ENCODE data around the gene AJAP1.

Gene AJAP1

DNA sequence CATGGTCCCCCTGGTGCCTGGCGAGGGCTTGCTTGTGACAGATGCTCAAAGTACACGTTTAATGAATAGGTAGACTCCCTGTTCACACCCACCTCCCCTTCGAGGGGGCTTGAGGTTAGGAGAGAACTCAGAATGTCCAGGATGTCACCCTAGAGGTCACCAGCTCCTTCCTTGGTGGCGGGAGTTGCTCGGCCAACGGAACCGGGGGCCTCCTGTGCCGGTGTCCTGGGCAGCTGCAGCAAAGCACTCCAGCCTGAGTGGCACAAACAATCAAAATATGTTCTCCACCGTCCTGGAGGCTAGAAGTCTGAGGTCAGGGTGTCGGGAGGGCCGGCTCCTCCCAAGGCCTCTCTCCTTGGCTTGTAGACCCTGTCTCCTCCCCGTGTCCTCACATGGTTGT lies 71.0 kb downstream of the AJAP1 start:
- Histone ChIP-seq H3K9me3 (ENCODE audit: insufficient read depth, low read length) (no peaks in the 10 kb centered on the region), H3K4me3 (ENCODE audit: insufficient read length, low read depth) (no peak overlapping the region), H3K36me3 (ENCODE audit: insufficient read depth, insufficient read length, low read length) (no peaks in the 10 kb centered on the region), H3K9ac (ENCODE audit: insufficient read length, low read depth) (no peak overlapping the region), H3K27me3 (ENCODE audit: insufficient read depth, insufficient read length) (no peaks in the 10 kb centered on the region), H3K4me1 (ENCODE audit: insufficient read depth, insufficient read length) (no peaks in the 10 kb centered on the region)
- TF ChIP-seq YY1 (IDR thresholded peaks at IDR 0.05; ENCODE audit: insufficient read depth, insufficient read length) (no peak), ZNF274 (IDR thresholded peaks at IDR 0.05; ENCODE audit: low read depth, low read length) (no peak), SUZ12 (IDR thresholded peaks at IDR 0.05; ENCODE audit: extremely low read depth, insufficient read depth, insufficient read length) (no peak)
- DNase-seq (ENCODE audit: low read depth, low spot score) = no peak

GRCh38 chr1:4726620-4727341 lies 72.4 kb downstream of the AJAP1 start:
- Histone ChIP-seq H3K4me1 (ENCODE audit: insufficient read depth, insufficient read length) (no peaks in the 10 kb centered on the region), H3K27me3 (ENCODE audit: insufficient read depth, insufficient read length) (no peaks in the 10 kb centered on the region), H3K4me3 (ENCODE audit: insufficient read length, low read depth) (no peak overlapping the region), H3K36me3 (ENCODE audit: insufficient read depth, insufficient read length, low read length) (peaks cover 2% of the 10 kb centered on the region), H3K9me3 (ENCODE audit: insufficient read depth, low read length) (no peaks in the 10 kb centered on the region), H3K9ac (ENCODE audit: insufficient read length, low read depth) (peak overlapping the region; percentile 4)
- TF ChIP-seq ZNF274 (IDR thresholded peaks at IDR 0.05; ENCODE audit: low read depth, low read length) (no peak), SUZ12 (IDR thresholded peaks at IDR 0.05; ENCODE audit: extremely low read depth, insufficient read depth, insufficient read length) (no peak), YY1 (IDR thresholded peaks at IDR 0.05; ENCODE audit: insufficient read depth, insufficient read length) (no peak)
- DNase-seq (ENCODE audit: low read depth, low spot score) = no peak

GRCh38 chr1:4728319-4729089 lies 74.1 kb downstream of the AJAP1 start:
- Histone ChIP-seq H3K4me1 (ENCODE audit: insufficient read depth, insufficient read length) (peaks cover under 1% of the 10 kb centered on the region), H3K27me3 (ENCODE audit: insufficient read depth, insufficient read length) (no peaks in the 10 kb centered on the region), H3K9ac (ENCODE audit: insufficient read length, low read depth) (no peak overlapping the region), H3K4me3 (ENCODE audit: insufficient read length, low read depth) (no peak overlapping the region), H3K36me3 (ENCODE audit: insufficient read depth, insufficient read length, low read length) (peaks cover 2% of the 10 kb centered on the region), H3K9me3 (ENCODE audit: insufficient read depth, low read length) (no peaks in the 10 kb centered on the region)
- no peak for DNase-seq (ENCODE audit: low read depth, low spot score)
- TF ChIP-seq SUZ12 (IDR thresholded peaks at IDR 0.05; ENCODE audit: extremely low read depth, insufficient read depth, insufficient read length) (no peak), YY1 (IDR thresholded peaks at IDR 0.05; ENCODE audit: insufficient read depth, insufficient read length) (no peak), ZNF274 (IDR thresholded peaks at IDR 0.05; ENCODE audit: low read depth, low read length) (no peak)

- Histone ChIP-seq H3K4me1 (ENCODE audit: insufficient read depth, insufficient read length) (peaks cover 2% of the 10 kb centered on the region), H3K4me3 (ENCODE audit: insufficient read length, low read depth) (no peak overlapping the region), H3K27me3 (ENCODE audit: insufficient read depth, insufficient read length) (no peaks in the 10 kb centered on the region), H3K9ac (ENCODE audit: insufficient read length, low read depth) (no peak overlapping the region), H3K9me3 (ENCODE audit: insufficient read depth, low read length) (no peaks in the 10 kb centered on the region), H3K36me3 (ENCODE audit: insufficient read depth, insufficient read length, low read length) (peaks cover 2% of the 10 kb centered on the region)
- no peak for DNase-seq (ENCODE audit: low read depth, low spot score)
- no peak for TF ChIP-seq SUZ12 (IDR thresholded peaks at IDR 0.05; ENCODE audit: extremely low read depth, insufficient read depth, insufficient read length)
- TF ChIP-seq YY1 (IDR thresholded peaks at IDR 0.05; ENCODE audit: insufficient read depth, insufficient read length) = no peak
- no peak for TF ChIP-seq ZNF274 (IDR thresholded peaks at IDR 0.05; ENCODE audit: low read depth, low read length)
Observed at GRCh38 chr1:4729090-4729471, 74.7 kb downstream of the AJAP1 start.

- peaks cover 2% of the 10 kb centered on the region for H3K36me3 ChIP-seq (ENCODE audit: insufficient read depth, insufficient read length, low read length)
Observed at GRCh38 chr1:4730078-4730477, 75.7 kb downstream of the AJAP1 start.

DNA sequence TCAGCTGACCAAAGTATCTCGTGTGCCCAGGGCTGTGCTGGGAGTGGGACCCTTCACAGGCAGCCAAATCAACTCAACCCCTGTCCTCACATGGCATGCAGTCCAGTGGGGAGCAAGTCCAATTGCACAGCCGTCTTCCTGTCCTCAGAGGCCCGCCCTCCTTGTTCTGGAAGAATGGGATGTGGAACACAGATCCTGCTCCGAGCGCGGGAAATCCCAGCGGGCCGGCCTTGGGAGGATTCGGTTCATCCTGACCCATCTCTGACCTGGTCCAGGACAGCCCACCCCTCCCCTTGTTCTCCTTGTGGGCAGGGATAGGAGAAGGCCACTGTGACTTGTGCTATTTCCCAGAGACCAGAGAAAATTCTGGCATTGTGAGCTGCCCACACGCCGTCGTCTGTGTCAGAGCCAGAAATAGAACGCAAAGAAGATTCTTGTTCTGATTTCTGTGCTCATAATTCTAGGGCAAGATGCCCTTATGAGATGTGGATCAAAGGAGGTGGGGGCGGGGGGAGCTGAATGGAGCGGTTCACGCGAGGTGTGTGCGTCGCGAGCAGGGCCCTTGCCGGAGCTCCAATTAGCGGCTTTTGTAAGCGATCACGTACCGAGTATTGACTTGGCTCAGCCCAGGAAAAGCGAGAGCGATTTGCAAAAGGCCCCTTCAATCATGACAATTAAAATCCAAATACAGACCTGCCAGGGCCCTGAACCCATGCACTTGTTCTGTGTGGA lies 79.2 kb downstream of the AJAP1 start:
- Histone ChIP-seq H3K9me3 (ENCODE audit: insufficient read depth, low read length) (no peaks in the 10 kb centered on the region; the same call in 1 of the 2 replicates), H3K4me1 (ENCODE audit: insufficient read depth, insufficient read length) (peaks cover 5% of the 10 kb centered on the region), H3K36me3 (ENCODE audit: insufficient read depth, insufficient read length, low read length) (peaks cover 2% of the 10 kb centered on the region), H3K27me3 (ENCODE audit: insufficient read depth, insufficient read length) (no peaks in the 10 kb centered on the region), H3K9ac (ENCODE audit: insufficient read length, low read depth) (no peak overlapping the region), H3K4me3 (ENCODE audit: insufficient read length, low read depth) (no peak overlapping the region)
- no peak for TF ChIP-seq ZNF274 (IDR thresholded peaks at IDR 0.05; ENCODE audit: low read depth, low read length)
- TF ChIP-seq YY1 (IDR thresholded peaks at IDR 0.05; ENCODE audit: insufficient read depth, insufficient read length) = no peak
- TF ChIP-seq SUZ12 (IDR thresholded peaks at IDR 0.05; ENCODE audit: extremely low read depth, insufficient read depth, insufficient read length) = no peak
- no peak for DNase-seq (ENCODE audit: low read depth, low spot score)

More at GRCh38 chr1:4730078-4730477, 75.7 kb downstream of the AJAP1 start:
- no peaks in the 10 kb centered on the region for H3K27me3 ChIP-seq (ENCODE audit: insufficient read depth, insufficient read length)
- DNase-seq (ENCODE audit: low read depth, low spot score) = no peak
- TF ChIP-seq YY1 (IDR thresholded peaks at IDR 0.05; ENCODE audit: insufficient read depth, insufficient read length) (no peak), SUZ12 (IDR thresholded peaks at IDR 0.05; ENCODE audit: extremely low read depth, insufficient read depth, insufficient read length) (no peak), ZNF274 (IDR thresholded peaks at IDR 0.05; ENCODE audit: low read depth, low read length) (no peak)
- H3K4me1 ChIP-seq (ENCODE audit: insufficient read depth, insufficient read length) = peaks cover 5% of the 10 kb centered on the region
- H3K4me3 ChIP-seq (ENCODE audit: insufficient read length, low read depth) = no peak overlapping the region
- H3K9me3 ChIP-seq (ENCODE audit: insufficient read depth, low read length) = no peaks in the 10 kb centered on the region
- no peak overlapping the region for H3K9ac ChIP-seq (ENCODE audit: insufficient read length, low read depth)

Data from NT2/D1 (cell line).